ENCODE data around the gene OR2V1.
"Not testable (repeated sequence)": the region's sequence is repeated elsewhere in the genome, so short reads cannot be mapped to it uniquely, and the experiment has no call there.

Gene OR2V1

GRCh38 chr5:181131514-181131913 lies 545 bp upstream of the OR2V1 start:
- DNase-seq, result no peak

- not testable (repeated sequence) for DNase-seq
Observed at GRCh38 chr5:181130081-181130480, 888 bp downstream of the OR2V1 start.

DNA sequence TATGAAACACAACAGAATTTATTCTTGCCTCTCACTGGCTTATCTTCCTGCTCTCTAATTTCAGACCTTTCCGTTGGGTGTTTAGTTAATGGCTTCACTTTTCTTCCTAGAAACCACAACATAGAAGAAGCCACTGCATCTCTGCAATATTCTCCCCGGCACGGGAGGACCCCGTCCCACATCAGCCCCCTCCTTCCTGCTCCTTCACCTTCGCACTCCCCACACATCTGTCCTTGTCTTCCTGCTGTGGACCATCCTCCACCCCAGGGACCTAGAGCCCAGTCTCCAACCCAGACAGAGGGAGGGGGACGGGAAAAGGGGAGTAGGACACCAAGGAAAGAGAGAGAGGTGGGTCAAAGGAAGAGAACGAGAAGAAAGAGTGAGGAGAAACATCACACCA lies 1.4 kb downstream of the OR2V1 start:
- no peak for DNase-seq

DNA sequence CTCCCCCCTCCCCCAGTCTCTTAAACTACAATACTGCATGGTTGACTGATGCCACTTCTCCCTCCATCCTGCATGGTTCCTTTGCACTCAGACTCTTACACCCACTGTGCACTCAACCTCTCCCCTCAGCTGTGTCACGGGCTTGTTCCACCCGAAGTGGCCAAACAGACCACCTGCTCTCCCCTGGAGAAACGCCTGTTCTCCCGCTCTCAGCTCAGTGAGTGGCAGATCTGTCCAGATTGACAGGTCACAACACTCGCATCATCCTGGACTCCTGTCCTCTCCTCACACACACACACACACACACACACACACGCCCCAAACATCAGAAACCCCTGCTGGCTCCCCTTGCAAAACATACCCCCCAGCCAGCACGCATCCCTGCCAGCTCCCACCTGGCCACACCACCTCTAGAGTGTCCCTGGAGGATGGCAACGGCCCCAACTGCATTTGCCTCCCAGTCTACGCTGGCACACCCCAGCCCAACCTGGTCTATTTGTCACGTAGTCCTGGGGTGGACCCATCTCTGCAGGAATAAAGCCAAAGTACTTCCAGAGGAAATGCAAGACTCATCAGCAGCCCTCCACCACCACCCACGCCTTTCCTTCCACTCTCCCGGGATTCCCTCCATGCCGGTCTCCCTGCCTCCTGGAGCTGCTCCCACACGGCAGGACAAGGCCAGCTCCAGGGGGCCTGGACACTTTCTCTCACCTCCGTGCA lies 2.9 kb downstream of the OR2V1 start:
- DNase-seq, result no peak

- DNase-seq, result no peak
Observed at GRCh38 chr5:181127456-181127855, 3.5 kb downstream of the OR2V1 start.

- DNase-seq, result no peak
Observed at GRCh38 chr5:181126841-181127240, 4.1 kb downstream of the OR2V1 start.

DNA sequence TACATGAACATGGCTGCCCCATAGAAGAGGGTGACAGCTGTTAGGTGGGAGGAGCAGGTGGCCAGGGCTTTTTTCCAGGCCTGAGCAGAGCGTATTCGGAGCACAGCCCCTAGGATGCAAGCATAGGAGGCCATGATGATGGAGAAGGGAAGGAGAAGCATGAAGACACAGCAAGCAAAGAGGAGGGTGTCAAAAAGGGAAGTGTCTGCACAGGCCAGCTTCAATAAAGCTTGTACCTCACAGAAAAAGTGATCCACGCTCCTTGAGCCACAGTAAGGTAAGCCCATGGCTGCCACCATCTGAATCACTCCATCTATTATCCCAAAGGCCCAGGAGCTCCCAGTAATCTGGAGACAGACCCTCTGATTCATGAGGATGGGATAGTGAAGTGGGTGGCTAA lies 6.4 kb downstream of the OR2V1 start:
- DNase-seq, result no peak

GRCh38 chr5:181121675-181122561 lies 9.1 kb downstream of the OR2V1 start:
- no peak for DNase-seq

- no peak for DNase-seq
Observed at GRCh38 chr5:181120761-181121160, 10.2 kb downstream of the OR2V1 start.

- no peak for DNase-seq
Observed at GRCh38 chr5:181120306-181120705, 10.7 kb downstream of the OR2V1 start.

DNA sequence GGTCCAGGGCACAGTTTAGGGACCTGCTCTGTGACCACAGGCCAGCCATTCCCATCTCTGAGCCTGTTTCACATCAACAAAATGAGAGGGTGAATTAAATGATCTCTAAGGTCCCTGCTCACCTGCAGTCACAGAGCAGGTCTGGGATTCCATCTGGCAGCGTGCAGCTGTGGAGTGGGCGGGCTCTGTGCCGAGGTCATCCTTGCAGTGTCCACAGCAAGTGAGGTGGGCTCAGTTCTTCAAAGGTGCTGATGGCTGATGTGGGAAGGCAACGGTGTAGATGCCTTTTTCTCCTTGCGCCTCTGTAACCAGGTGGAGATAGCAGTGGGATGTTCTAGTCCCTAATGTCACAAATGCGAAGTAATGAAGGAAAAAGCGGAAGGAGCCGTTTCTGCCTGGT lies 11.9 kb downstream of the OR2V1 start:
- no peak for DNase-seq

DNA sequence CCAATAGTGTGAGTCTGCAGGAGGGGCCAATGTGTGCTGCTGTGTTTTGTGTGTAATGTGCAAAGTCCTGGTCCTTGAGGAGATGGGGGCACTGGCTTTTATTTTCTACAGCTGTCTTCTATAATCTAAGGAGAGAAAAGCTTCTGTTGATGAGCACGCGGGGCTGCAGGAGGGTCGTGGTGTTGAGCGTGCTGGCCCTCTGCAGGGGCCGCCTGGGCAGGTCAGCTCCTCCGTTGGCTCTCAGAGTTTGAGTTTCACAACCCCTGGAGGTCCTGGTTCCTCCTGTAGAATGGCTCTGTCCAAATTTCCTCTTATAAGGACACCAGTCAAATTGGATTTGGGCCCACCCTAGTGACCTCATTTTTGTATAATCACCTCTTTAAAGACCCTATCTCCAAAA lies 12.6 kb downstream of the OR2V1 start:
- no peak for DNase-seq

- no peak for DNase-seq
Observed at GRCh38 chr5:181114844-181115778, 15.9 kb downstream of the OR2V1 start.

DNA sequence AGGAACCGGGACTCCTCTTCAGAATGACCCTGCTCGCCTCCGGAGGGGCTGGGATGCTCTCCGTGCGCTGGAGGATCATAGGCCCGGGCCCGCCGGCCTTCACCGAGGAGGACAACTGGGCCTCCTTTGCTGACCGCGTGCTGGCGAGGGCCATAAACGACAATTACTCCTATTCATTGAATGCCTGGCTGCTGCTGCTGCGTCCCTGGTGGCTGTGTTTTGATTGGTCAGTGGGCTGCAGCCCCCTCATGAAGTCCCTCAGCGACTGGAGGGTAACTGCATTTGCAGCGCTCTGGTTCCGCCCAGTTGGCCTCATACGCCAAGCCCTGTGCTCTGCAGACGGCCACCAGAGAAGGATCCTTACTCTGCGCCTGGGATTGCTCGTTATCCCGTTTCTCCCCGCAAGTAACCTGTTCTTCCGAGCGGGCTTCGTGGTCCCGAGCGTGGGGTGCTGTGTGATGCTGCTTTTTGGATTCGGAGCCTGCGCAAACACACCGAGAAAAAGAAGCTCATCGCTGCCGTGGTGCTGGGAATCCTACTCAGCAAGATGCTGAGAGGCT lies 16.6 kb downstream of the OR2V1 start:
- DNase-seq, result no peak

DNA sequence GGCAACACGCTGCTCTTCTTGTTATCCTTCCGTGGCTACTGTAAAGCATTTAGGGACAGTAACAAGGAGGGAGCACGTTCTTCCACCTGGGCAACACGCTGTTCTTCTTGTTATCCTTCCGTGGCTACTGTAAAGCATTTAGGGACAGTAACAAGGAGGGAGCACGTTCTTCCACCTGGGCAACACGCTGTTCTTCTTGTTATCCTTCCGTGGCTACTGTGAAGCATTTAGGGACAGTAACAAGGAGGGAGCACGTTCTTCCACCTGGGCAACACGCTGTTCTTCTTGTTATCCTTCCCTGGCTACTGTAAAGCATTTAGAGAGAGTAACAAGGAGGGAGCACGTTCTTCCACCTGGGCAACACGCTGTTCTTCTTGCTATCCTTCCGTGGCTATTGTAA lies 17.4 kb downstream of the OR2V1 start:
- not testable (repeated sequence) for DNase-seq

DNA sequence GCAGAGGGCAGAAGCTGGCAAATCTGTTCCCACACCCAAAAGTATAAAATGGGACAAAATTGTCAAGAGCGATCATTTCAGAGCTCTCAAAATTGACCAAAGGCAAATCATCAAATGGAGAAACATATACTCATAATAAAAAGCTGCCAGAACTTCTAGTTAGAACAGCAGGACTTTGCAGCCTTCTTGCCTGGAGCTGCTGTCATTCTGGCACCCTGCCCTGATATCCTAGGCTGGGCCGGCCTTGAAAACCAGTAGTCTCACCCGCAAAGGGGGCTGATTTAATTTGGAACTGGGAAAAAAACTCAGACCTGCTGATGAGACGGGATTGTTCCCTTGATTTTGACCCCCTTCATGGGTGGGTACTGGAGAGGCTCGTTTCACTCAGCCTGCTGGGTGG lies 18.5 kb downstream of the OR2V1 start:
- no peak for DNase-seq

GRCh38 chr5:181111010-181111409 lies 20.0 kb downstream of the OR2V1 start:
- no peak for DNase-seq

- DNase-seq, result no peak
Observed at GRCh38 chr5:181109489-181110013, 21.4 kb downstream of the OR2V1 start.

- no peak for DNase-seq
Observed at GRCh38 chr5:181108578-181109165, 22.3 kb downstream of the OR2V1 start.

DNA sequence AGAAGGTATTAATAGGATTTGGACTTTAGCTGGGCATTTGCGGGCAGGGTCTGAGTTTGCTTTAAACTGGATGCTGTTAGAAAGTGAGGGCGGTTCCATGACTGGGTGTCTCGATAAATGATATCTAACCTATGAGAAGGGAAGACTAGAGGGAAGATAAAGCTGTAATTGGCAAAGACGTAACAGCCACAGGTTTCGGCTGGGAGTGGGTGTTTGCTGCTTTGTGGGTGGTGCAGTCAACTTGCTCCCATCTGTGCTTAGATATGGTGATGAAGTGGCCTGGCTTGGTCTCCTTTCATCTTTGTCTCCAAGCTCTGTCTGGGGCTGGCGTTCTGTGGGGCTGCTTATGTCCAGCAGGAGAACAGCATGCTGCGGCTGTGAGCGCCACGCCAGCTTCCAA lies 23.3 kb downstream of the OR2V1 start:
- no peak for DNase-seq
